Measurements from ENCODE around the gene C14orf132.

C14orf132 gene

DNA sequence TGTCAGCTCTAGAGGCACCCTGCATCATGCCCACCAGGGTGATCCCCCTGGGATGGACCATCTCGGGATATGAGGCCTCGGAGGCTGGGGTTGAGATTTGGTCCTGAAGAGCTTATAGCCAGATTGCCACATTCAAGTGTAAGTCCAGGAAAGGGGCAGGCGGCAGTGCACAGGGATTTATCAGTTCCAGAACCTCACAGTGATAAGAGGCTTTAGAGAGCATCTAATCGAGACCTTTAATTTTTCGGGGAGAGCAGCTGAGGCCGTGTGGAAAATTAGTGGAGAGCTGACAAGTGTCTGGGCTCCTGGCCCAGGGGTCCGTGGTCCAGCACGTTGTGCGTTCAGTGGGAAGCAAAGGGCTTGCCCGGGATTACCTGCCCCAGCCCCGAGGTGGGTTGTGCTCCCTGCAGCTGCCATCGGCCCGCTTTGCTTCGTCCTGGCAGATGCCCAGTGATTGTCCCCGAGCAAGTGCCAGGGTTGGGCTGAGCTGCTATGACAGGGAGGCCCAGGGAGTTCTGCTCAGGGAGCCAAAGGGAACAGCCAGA is 52.1 kb downstream of the C14orf132 start:
- no peak for TF ChIP-seq CTCF (IDR thresholded peaks at IDR 0.05; ENCODE audit: low read depth, low read length, missing control alignments)
- DNase-seq (ENCODE audit: low read depth) = no peak
- in situ Hi-C loops (cut with HindIII; ENCODE audit: low sequenced_read_pairs) = no loop called here
- H3K4me3 ChIP-seq (ENCODE audit: low read depth, low read length) = no peak overlapping the region

DNA sequence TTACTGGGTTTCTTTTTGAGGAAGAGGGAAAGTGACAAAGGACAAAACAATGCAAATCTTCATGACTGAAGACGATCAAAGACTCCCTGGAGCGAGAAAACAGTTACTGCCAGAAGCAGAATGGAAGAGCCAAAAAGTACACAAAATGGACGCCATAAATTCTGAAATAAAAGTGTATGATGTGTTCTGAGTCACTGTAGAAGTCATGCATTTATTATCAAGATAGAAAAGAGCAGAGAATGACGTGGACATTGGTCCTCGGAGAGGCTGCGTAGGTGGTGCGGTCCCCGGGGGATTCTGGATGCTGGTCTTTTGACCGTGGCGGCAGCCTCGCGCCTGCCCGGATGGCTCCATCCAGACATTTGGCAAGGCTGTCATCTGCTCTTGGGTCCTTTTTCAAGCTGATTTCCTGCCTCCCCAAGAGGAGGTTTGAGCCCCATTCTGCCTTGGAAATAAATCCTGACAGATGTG is 52.8 kb downstream of the C14orf132 start:
- no peak overlapping the region for H3K4me3 ChIP-seq (ENCODE audit: low read depth, low read length)
- no peak for TF ChIP-seq CTCF (IDR thresholded peaks at IDR 0.05; ENCODE audit: low read depth, low read length, missing control alignments)
- DNase-seq (ENCODE audit: low read depth) = peak; percentile 28
- in situ Hi-C loops (cut with HindIII; ENCODE audit: low sequenced_read_pairs) = no loop called here

DNA sequence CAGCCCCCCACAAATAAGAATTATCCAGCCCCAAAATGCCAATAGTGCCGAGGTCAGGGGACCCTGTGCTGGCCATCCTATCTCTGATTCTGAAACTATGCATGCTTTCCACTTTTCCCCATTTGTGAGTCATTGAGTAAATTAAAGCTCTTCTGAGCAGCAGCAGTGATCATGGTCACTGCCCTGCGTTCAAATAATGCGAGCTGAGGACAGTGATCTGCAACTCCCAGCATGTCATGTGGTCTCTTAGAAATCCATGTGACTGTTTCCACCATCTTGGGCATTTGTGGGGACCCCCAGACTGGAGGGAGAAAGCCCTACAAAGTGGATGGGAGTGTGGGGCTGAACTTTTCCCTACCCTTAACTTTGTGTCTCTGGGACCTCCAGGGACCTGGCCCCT is 53.8 kb downstream of the C14orf132 start:
- in situ Hi-C loops (cut with HindIII; ENCODE audit: low sequenced_read_pairs) = no loop called here
- DNase-seq (ENCODE audit: low read depth) = no peak
- H3K4me3 ChIP-seq (ENCODE audit: low read depth, low read length) = no peak overlapping the region

GRCh38 chr14:96094211-96094610 is 55.0 kb downstream of the C14orf132 start:
- no peak for DNase-seq (ENCODE audit: low read depth)
- in situ Hi-C loops (cut with HindIII; ENCODE audit: low sequenced_read_pairs) = no loop called here
- no peak overlapping the region for H3K4me3 ChIP-seq (ENCODE audit: low read depth, low read length)
- no peak for TF ChIP-seq CTCF (IDR thresholded peaks at IDR 0.05; ENCODE audit: low read depth, low read length, missing control alignments)

More for the DNA sequence above, 53.8 kb downstream of the C14orf132 start:
- no peak for TF ChIP-seq CTCF (IDR thresholded peaks at IDR 0.05; ENCODE audit: low read depth, low read length, missing control alignments)

DNA sequence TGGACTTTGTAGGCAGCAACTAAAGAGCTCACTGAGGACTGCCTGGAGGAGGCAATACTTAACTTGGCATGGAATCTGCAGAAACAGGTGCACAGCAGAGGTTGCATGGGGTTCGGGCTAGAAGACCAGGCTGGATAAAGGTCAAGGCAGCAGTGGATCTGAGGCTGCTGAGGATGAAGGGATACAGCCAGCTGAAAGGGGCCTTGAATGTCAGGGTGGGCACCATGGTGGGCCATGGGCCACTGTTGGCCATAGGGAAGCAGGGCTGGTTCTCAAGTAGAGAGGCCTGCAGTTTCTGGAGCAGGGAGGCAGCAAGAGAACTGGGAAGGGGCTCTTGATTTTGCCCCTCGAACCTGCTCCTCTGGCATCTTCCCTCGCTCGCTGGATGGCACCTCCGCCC is 55.5 kb downstream of the C14orf132 start:
- TF ChIP-seq CTCF (IDR thresholded peaks at IDR 0.05; ENCODE audit: low read depth, low read length, missing control alignments) = no peak
- in situ Hi-C loops (cut with HindIII; ENCODE audit: low sequenced_read_pairs) = no loop called here
- no peak overlapping the region for H3K4me3 ChIP-seq (ENCODE audit: low read depth, low read length)
- no peak for DNase-seq (ENCODE audit: low read depth)

DNA sequence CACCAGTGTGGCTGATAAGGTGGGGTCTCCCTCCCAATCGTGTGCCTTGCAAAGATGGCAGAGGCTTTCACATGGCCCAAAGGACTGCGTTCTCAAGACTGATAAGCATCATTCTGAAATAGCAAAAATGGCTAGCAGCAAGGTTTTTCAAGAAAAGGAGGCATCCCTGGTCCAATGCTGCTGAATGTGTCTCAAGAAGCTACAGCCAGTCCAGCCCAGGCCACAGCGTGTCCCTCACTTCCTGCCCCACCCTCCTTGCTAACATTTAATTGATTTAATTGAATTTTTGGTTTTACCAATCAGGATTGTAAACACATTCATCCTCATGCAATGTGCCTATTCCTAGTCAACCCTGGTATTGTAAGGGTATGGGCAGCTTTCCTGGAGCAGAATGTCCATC is 55.9 kb downstream of the C14orf132 start:
- H3K4me3 ChIP-seq (ENCODE audit: low read depth, low read length) = no peak overlapping the region
- in situ Hi-C loops (cut with HindIII; ENCODE audit: low sequenced_read_pairs) = no loop called here
- TF ChIP-seq CTCF (IDR thresholded peaks at IDR 0.05; ENCODE audit: low read depth, low read length, missing control alignments) = no peak
- DNase-seq (ENCODE audit: low read depth) = no peak

Data from astrocyte of the cerebellum (primary cell).